PFSK-1 (cell line): ENCODE results near the gene METTL26.
A peak's percentile ranks its signal among the peaks of the same experiment; 100 is the strongest.

Experiments used
- POLR2AphosphoS5 ChIP-seq: IDR thresholded peaks from 2 replicates; pipeline ENCODE4 v1.6.1; 2012; ENCODE audit warnings: low read depth, mild to moderate bottlenecking, control low read depth, low read length, moderate library complexity
- SIN3A ChIP-seq: IDR thresholded peaks from 2 replicates; pipeline ENCODE4 v1.6.1; 2012; ENCODE audit warnings: mild to moderate bottlenecking, low read length, moderate library complexity, borderline replicate concordance; ENCODE audit not compliant: insufficient read depth
- TAF1 ChIP-seq: IDR thresholded peaks from 2 replicates; pipeline ENCODE4 v1.6.1; 2012; ENCODE audit warnings: low read length, control low read depth, borderline replicate concordance; ENCODE audit not compliant: insufficient read depth
- TF ChIP-seq, protein P1 (sequence below), 2 experiments: IDR thresholded peaks; 2 replicates each; pipeline versions ENCODE4 v1.6.1 to v1.8.0; 2011 to 2012; ENCODE audit warnings: low read depth in 2 of 2, low read length in 2 of 2, control low read depth in 1 of 2, inconsistent platforms in 1 of 2, mild to moderate bottlenecking in 1 of 2, moderate library complexity in 1 of 2; ENCODE audit not compliant: insufficient read depth in 1 of 2

DNA sequence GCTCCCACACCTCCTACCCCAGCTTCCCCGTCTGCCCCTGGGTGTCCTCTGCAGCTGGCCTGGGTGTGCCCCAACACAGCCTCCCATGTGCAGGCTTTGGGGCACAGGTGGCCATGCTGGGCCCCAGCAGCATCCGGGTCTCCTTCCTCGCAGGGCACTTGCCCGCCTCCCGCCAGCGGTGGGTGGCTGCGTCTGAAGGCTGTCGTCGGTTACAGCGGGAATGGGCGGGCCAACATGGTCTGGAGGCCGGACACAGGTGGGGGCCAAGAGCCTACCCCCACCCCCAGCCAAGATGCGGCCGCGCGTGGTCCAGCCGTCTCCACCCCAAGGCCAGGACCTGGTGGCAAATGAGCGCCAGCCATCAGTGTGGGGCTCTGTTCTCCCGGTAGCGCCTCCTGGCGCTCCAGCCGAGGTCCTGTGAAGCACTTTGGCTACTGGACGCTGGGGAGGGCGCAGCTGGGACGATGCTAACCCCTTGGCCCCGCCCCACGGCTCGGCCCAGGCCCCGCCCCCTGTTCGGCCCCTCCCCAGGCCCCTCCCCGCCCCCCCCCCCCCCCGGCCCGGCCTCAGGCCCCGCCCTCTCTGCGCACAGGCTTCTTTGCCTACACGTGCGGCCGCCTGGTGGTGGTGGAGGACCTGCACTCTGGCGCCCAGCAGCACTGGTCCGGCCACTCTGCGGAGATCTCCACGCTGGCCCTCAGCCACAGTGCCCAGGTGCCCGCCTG lies 24.5 kb upstream of the METTL26 start:
- TF ChIP-seq TAF1 (no peak), POLR2AphosphoS5 (peak; percentile 52; the same call in 1 of the 2 replicates), SIN3A (no peak)
- TF ChIP-seq, protein P1, sequence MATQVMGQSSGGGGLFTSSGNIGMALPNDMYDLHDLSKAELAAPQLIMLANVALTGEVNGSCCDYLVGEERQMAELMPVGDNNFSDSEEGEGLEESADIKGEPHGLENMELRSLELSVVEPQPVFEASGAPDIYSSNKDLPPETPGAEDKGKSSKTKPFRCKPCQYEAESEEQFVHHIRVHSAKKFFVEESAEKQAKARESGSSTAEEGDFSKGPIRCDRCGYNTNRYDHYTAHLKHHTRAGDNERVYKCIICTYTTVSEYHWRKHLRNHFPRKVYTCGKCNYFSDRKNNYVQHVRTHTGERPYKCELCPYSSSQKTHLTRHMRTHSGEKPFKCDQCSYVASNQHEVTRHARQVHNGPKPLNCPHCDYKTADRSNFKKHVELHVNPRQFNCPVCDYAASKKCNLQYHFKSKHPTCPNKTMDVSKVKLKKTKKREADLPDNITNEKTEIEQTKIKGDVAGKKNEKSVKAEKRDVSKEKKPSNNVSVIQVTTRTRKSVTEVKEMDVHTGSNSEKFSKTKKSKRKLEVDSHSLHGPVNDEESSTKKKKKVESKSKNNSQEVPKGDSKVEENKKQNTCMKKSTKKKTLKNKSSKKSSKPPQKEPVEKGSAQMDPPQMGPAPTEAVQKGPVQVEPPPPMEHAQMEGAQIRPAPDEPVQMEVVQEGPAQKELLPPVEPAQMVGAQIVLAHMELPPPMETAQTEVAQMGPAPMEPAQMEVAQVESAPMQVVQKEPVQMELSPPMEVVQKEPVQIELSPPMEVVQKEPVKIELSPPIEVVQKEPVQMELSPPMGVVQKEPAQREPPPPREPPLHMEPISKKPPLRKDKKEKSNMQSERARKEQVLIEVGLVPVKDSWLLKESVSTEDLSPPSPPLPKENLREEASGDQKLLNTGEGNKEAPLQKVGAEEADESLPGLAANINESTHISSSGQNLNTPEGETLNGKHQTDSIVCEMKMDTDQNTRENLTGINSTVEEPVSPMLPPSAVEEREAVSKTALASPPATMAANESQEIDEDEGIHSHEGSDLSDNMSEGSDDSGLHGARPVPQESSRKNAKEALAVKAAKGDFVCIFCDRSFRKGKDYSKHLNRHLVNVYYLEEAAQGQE (IDR thresholded peaks at IDR 0.05; ENCODE audit: insufficient read depth in 1 of 2, low read depth in 2 of 2, low read length in 2 of 2) = no peak
